HepG2 (cell line): Measurements from ENCODE around the gene PAN3. TPM values are rescaled to one million over a fixed set of nuclear protein-coding genes. Genes with fewer than 3 reads are reported as not detected.

Experiments
- AGO1 ChIP-seq: fragments of 200-400 bp; formaldehyde crosslinking; IDR thresholded peaks from 2 replicates; pipeline ENCODE4 v1.6.1; 2017; ENCODE audit warnings: mild to moderate bottlenecking, low read depth, low read length, moderate library complexity; ENCODE audit not compliant: poor library complexity, severe bottlenecking
- CHD2 ChIP-seq: IDR thresholded peaks from 2 replicates; pipeline ENCODE4 v1.6.1; 2011; ENCODE audit warnings: low read depth, low read length, improper control_type of control experiment
- EED ChIP-seq: sonication (generic); formaldehyde crosslinking; IDR thresholded peaks from 2 replicates; pipeline ENCODE4 v1.5.0; 2020; ENCODE audit warnings: mild to moderate bottlenecking, missing genetic modification reagents
- ESRRA ChIP-seq: sonication (generic); formaldehyde crosslinking; IDR thresholded peaks from 2 replicates; pipeline ENCODE4 v1.5.1; 2020; ENCODE audit warnings: mild to moderate bottlenecking, low read depth, missing genetic modification reagents
- FOXA3 ChIP-seq: IDR thresholded peaks from 2 replicates; pipeline ENCODE4 v1.6.1; 2016; ENCODE audit warnings: missing genetic modification reagents, missing compliant biosample characterization
- GLI4 ChIP-seq: sonication (generic); formaldehyde crosslinking; IDR thresholded peaks from 2 replicates; pipeline ENCODE4 v1.5.1; 2020; ENCODE audit warnings: missing genetic modification reagents, mild to moderate bottlenecking, moderate library complexity, borderline replicate concordance
- HDAC6 ChIP-seq: fragments of 200-600 bp; sonication (generic); IDR thresholded peaks from 2 replicates; pipeline ENCODE4 v1.7.0; 2017; ENCODE audit warnings: mild to moderate bottlenecking, antibody characterized with exemption, low read length, low read depth
- MATR3 ChIP-seq: sonication (generic); formaldehyde crosslinking; IDR thresholded peaks from 2 replicates; pipeline ENCODE4 v1.4.0; 2020; ENCODE audit warnings: missing genetic modification reagents
- NCOA2 ChIP-seq: sonication (generic); formaldehyde crosslinking; IDR thresholded peaks from 2 replicates; pipeline ENCODE4 v1.8.0; 2022; ENCODE audit warnings: inconsistent platforms
- NFKB2 ChIP-seq: sonication (generic); formaldehyde crosslinking; IDR thresholded peaks from 2 replicates; pipeline ENCODE4 v1.4.0; 2020; ENCODE audit warnings: missing genetic modification reagents, borderline replicate concordance
- ONECUT2 ChIP-seq: sonication (generic); formaldehyde crosslinking; IDR thresholded peaks from 2 replicates; pipeline ENCODE4 v1.4.0; 2020; ENCODE audit warnings: missing genetic modification reagents
- PRMT3 ChIP-seq: sonication (generic); formaldehyde crosslinking; IDR thresholded peaks from 2 replicates; pipeline ENCODE4 v1.8.1; 2022; ENCODE audit warnings: low read depth, mild to moderate bottlenecking, moderate library complexity, missing genetic modification reagents, borderline replicate concordance
- RAD21 ChIP-seq: fragments of 450-650 bp; formaldehyde crosslinking; IDR thresholded peaks from 2 replicates; pipeline ENCODE4 v1.5.0; 2020; ENCODE audit warnings: mild to moderate bottlenecking
- RAD51 ChIP-seq: fragments of 450-650 bp; IDR thresholded peaks from 2 replicates; pipeline ENCODE4 v1.6.1; 2016; ENCODE audit warnings: borderline replicate concordance
- RFX1 ChIP-seq: fragments of 450-650 bp; IDR thresholded peaks from 2 replicates; pipeline ENCODE4 v1.6.1; 2017
- SIN3A ChIP-seq: IDR thresholded peaks from 2 replicates; pipeline ENCODE4 v1.6.1; 2011; ENCODE audit warnings: low read depth, mild to moderate bottlenecking, control low read depth, low read length, borderline replicate concordance
- THAP7 ChIP-seq: sonication (generic); formaldehyde crosslinking; IDR thresholded peaks from 2 replicates; pipeline ENCODE4 v1.8.1; 2023; ENCODE audit warnings: mild to moderate bottlenecking, missing genetic modification reagents
- TP53 ChIP-seq: sonication (generic); formaldehyde crosslinking; conservative IDR thresholded peaks from 2 replicates; pipeline ENCODE4 v1.4.0; 2020; ENCODE audit warnings: missing genetic modification reagents
- ZBTB8A ChIP-seq: sonication (generic); formaldehyde crosslinking; IDR thresholded peaks from 2 replicates; pipeline ENCODE4 v1.4.0; 2020; ENCODE audit warnings: mild to moderate bottlenecking, low read depth, missing genetic modification reagents, borderline replicate concordance
- ZGPAT ChIP-seq: IDR thresholded peaks from 2 replicates; pipeline ENCODE4 v1.6.1; 2016; ENCODE audit warnings: mild to moderate bottlenecking
- ZNF281 ChIP-seq: sonication (generic); formaldehyde crosslinking; IDR thresholded peaks from 2 replicates; pipeline ENCODE4 v1.4.0; 2020; ENCODE audit warnings: missing genetic modification reagents, borderline replicate concordance
- ZNF333 ChIP-seq: sonication (generic); formaldehyde crosslinking; IDR thresholded peaks from 2 replicates; pipeline ENCODE4 v1.4.0; 2020; ENCODE audit warnings: mild to moderate bottlenecking, missing genetic modification reagents, borderline replicate concordance
- ZNF510 ChIP-seq: sonication (generic); formaldehyde crosslinking; IDR thresholded peaks from 2 replicates; pipeline ENCODE4 v1.4.0; 2020; ENCODE audit warnings: low read depth, mild to moderate bottlenecking, missing genetic modification reagents
- ZNF589 ChIP-seq: sonication (generic); formaldehyde crosslinking; conservative IDR thresholded peaks from 2 replicates; pipeline ENCODE4 v1.8.0; 2022; ENCODE audit warnings: mild to moderate bottlenecking, moderate library complexity, missing genetic modification reagents
- ZNF644 ChIP-seq: IDR thresholded peaks from 2 replicates; pipeline ENCODE4 v1.6.1; 2016; ENCODE audit warnings: low read depth
- ZNF691 ChIP-seq: sonication (generic); formaldehyde crosslinking; IDR thresholded peaks from 2 replicates; pipeline ENCODE4 v1.4.0; 2020; ENCODE audit warnings: missing genetic modification reagents, low read depth, mild to moderate bottlenecking, borderline replicate concordance
- polyA plus RNA-seq, 8 experiments: library from polyadenylated mRNA; depleted of rRNA in 3 of 8; stranded (reverse) in 7 of 8; unstranded in 1 of 8; fragments of >200 nt; fragmentation: Illumina TruSeq in 4 of 8; extraction: Trizol in 4 of 8; gene quantifications; 2 replicates each; pipeline versions ENCODE4 v1.2.1 to v1.2.3, GENCODE V29; 2011 to 2016; ENCODE audit warnings: low read depth in 4 of 8, missing spikeins in 1 of 8, mixed read lengths in 1 of 8; ENCODE audit not compliant: insufficient read depth in 1 of 8
- total RNA-seq, 5 experiments: library from RNA; depleted of rRNA; stranded (reverse); fragments of >200 nt; fragmentation: Illumina TruSeq; extraction: Trizol; gene quantifications; 2 replicates each; pipeline ENCODE4 v1.2.3, GENCODE V29; 2016; ENCODE audit warnings: low read depth in 1 of 5

The PAN3 gene
- total and polyA plus RNA-seq, 2 of the 13 experiments (the other 11 are each of a cell fraction or from before 2014, with no cell fraction given), result 9.7 to 10.6 TPM

- TF ChIP-seq THAP7 (CRISPR knock-in tag) (no peak), GLI4 (CRISPR knock-in tag) (0 out of 2 replicates have a peak, but pooled peaks have one; percentile 35), AGO1 (no peak), NFKB2 (CRISPR knock-in tag) (no peak), RFX1 (peak; percentile 48; the same call in 1 of the 2 replicates), SIN3A (peak; percentile 69; the same call in 1 of the 2 replicates), ONECUT2 (CRISPR knock-in tag) (no peak), HDAC6 (no peak), ZGPAT (CRISPR knock-in tag) (no peak), ESRRA (CRISPR knock-in tag) (no peak), ZNF333 (CRISPR knock-in tag) (no peak), FOXA3 (CRISPR knock-in tag) (peak; percentile 10; the same call in 1 of the 2 replicates), ZNF510 (CRISPR knock-in tag) (no peak), ZNF644 (CRISPR knock-in tag) (no peak), ZNF691 (CRISPR knock-in tag) (0 out of 2 replicates have a peak, but pooled peaks have one; percentile 60), TP53 (CRISPR knock-in tag) (no peak), RAD51 (no peak), MATR3 (no peak), CHD2 (peak; percentile 64), PRMT3 (CRISPR knock-in tag) (no peak), ZNF281 (CRISPR knock-in tag) (peak; percentile 63; the same call in 1 of the 2 replicates), RAD21 (CRISPR knock-in tag) (peak; percentile 7; the same call in 1 of the 2 replicates), ZBTB8A (CRISPR knock-in tag) (no peak), EED (CRISPR knock-in tag) (no peak), ZNF589 (CRISPR knock-in tag) (no peak), NCOA2 (CRISPR knock-in tag) (no peak)
Observed at GRCh38 chr13:28138756-28139470, 568 bp downstream of the PAN3 start (continued).
